A673 (cell line): Measurements from ENCODE around the gene PLD1. TPM values are rescaled to one million over a fixed set of nuclear protein-coding genes. Genes with fewer than 3 reads are reported as not detected.
"Not testable (repeated sequence)": the region's sequence is repeated elsewhere in the genome, so short reads cannot be mapped to it uniquely, and the experiment has no call there.

ENCODE experiments used
- BruUV-seq: library from RNA; stranded (reverse); fragments of 400-500 nt; replicated peaks from 2 replicates; lab custom pipeline; 2021; lab: Mats Ljungman, UMichigan
- CTCF ChIA-PET: fragments of 300-600 bp; sonication (Branson Sonifier 250); formaldehyde crosslinking; loops from one replicate; lab custom pipeline; 2022; ENCODE audit warnings: antibody characterized with exemption; lab: Charles Lee
- POLR2A ChIA-PET: fragments of 300-600 bp; sonication (Branson Sonifier 250); formaldehyde crosslinking; loops from one replicate; lab custom pipeline; 2022; ENCODE audit warnings: antibody characterized with exemption; ENCODE audit not compliant: low non-redundant PET; lab: Charles Lee
- DNase-seq: peaks from one replicate; pipeline ENCODE4 v3.0.0-alpha.2; 2015; ENCODE audit warnings: low spot score
- H3K27ac ChIP-seq: fragments of 200-600 bp; sonication (generic); 2 replicates; pipeline ENCODE4 v1.5.1; 2016; ENCODE audit warnings: mixed run types, low read depth, mild to moderate bottlenecking, mixed read lengths, antibody characterized with exemption, low read length; ENCODE audit not compliant: poor library complexity, severe bottlenecking
- H3K27me3 ChIP-seq: fragments of 200-600 bp; sonication (generic); replicated peaks from 2 replicates; pipeline ENCODE4 v1.6.1; 2017; ENCODE audit warnings: mixed run types, low read depth, mild to moderate bottlenecking, mixed read lengths, antibody characterized with exemption, low read length; ENCODE audit not compliant: insufficient read depth, poor library complexity
- H3K36me3 ChIP-seq: fragments of 200-600 bp; sonication (generic); 2 replicates; pipeline ENCODE4 v1.6.1; 2016; ENCODE audit warnings: mixed run types, mild to moderate bottlenecking, mixed read lengths, antibody characterized with exemption, low read length; ENCODE audit not compliant: insufficient read depth, poor library complexity, severe bottlenecking
- H3K4me1 ChIP-seq: fragments of 200-600 bp; sonication (generic); 2 replicates; pipeline ENCODE4 v1.6.1; 2017; ENCODE audit warnings: mixed run types, mild to moderate bottlenecking, mixed read lengths, antibody characterized with exemption, low read length; ENCODE audit not compliant: insufficient read depth, poor library complexity, severe bottlenecking
- H3K4me3 ChIP-seq: fragments of 200-600 bp; sonication (generic); 2 replicates; pipeline ENCODE4 v1.5.1; 2016; ENCODE audit warnings: low read depth, mixed run types, mild to moderate bottlenecking, mixed read lengths, low read length; ENCODE audit not compliant: poor library complexity, severe bottlenecking
- H3K9me3 ChIP-seq: fragments of 200-600 bp; sonication (generic); 2 replicates; pipeline ENCODE4 v1.6.1; 2016; ENCODE audit warnings: mixed run types, low read depth, mild to moderate bottlenecking, mixed read lengths, antibody characterized with exemption, low read length; ENCODE audit not compliant: poor library complexity, severe bottlenecking
- CTCF ChIP-seq: fragments of 300-800, 200-600 bp; sonication (generic); conservative IDR thresholded peaks from 2 replicates; pipeline ENCODE4 v1.5.1; 2017; ENCODE audit warnings: low read depth, mild to moderate bottlenecking, antibody characterized with exemption, low read length, moderate library complexity, mixed read lengths
- EZH2 ChIP-seq: fragments of 200-600 bp; sonication (generic); IDR thresholded peaks from 2 replicates; pipeline ENCODE4 v1.6.1; 2017; ENCODE audit warnings: borderline replicate concordance, low read depth, mild to moderate bottlenecking, mixed read lengths, antibody characterized with exemption, low read length; ENCODE audit not compliant: poor library complexity, severe bottlenecking
- intact Hi-C: fragments of 100-400 bp; cut with micrococcal nuclease; formaldehyde crosslinking; loops from one replicate; pipeline ENCODE4 v1.10.0; 2022; ENCODE audit not compliant: unreplicated experiment
- total RNA-seq: library from RNA; stranded (reverse); gene quantifications from 2 replicates; pipeline ENCODE4 v1.2.3, GENCODE V29; 2021

The PLD1 gene
- total RNA-seq, 1 experiment from 2014 or later = 3.2 TPM

- no peaks in the 10 kb centered on the region for H3K36me3 ChIP-seq
- CTCF ChIA-PET = no interaction called here
- TF ChIP-seq CTCF = no peak
- no peak for TF ChIP-seq EZH2
- no peak overlapping the region for H3K4me3 ChIP-seq
- no peaks in the 10 kb centered on the region for H3K9me3 ChIP-seq
- H3K4me1 ChIP-seq = no peaks in the 10 kb centered on the region
- POLR2A ChIA-PET = no interaction called here
- intact Hi-C loops = no loop called here
- DNase-seq = no peak
- no TSS peak for BruUV-seq
- no peaks in the 10 kb centered on the region for H3K27me3 ChIP-seq
- no peak overlapping the region for H3K27ac ChIP-seq
Measured at GRCh38 chr3:171748064-171748924, 62.0 kb downstream of the PLD1 start.

GRCh38 chr3:171747223-171747920 is 62.9 kb downstream of the PLD1 start:
- Histone ChIP-seq H3K27me3 (no peaks in the 10 kb centered on the region), H3K36me3 (no peaks in the 10 kb centered on the region), H3K9me3 (no peaks in the 10 kb centered on the region), H3K4me1 (no peaks in the 10 kb centered on the region), H3K4me3 (no peak overlapping the region), H3K27ac (no peak overlapping the region)
- DNase-seq = no peak
- POLR2A ChIA-PET = no interaction called here
- BruUV-seq = no TSS peak
- TF ChIP-seq CTCF = no peak
- CTCF ChIA-PET = no interaction called here
- intact Hi-C loops = no loop called here

DNA sequence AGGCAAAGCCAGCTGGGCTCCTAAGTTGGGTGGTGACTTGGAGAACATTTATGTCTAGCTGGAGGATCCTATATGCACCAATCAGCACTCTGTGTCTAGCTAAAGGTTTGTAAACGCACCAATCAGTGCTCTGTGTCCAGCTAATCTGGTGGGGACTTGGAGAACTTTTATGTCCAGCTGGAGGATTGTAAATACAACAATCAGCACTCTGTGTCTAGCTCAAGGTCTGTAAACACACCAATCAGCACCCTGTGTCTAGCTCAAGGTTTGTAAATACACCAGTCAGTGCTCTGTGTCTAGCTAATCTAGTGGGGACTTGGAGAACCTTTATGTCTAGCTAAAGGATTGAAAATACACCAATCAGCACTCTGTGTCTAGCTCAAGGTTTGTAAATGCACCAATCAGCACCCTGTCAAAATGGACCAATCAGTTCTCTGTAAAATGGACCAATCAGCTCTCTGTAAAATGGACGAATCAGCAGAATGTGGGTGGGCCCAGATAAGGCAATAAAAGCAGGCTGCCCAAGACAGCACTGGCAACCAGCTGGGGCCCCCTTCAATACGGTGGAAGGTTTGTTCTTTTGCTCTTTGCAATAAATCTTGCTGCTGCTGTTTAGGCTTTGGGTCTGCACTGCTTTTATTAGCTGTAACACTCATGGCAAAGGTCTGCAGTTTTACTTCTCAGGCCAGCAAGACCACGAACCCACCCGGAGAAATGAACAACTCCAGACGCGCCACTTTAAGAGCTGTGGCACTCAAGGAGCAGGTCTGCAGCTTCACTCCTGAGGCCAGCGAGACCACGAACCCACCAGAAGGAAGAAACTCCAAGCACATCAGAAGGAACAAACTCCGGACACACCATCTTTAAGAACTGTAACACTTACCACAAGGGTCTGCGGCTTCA is 63.7 kb downstream of the PLD1 start:
- H3K36me3 ChIP-seq, H3K9me3 ChIP-seq, intact Hi-C loops, POLR2A ChIA-PET, H3K27ac ChIP-seq, H3K4me1 ChIP-seq, H3K4me3 ChIP-seq, BruUV-seq, H3K27me3 ChIP-seq, CTCF ChIA-PET, DNase-seq: not testable (repeated sequence)
